Spleen (tissue), 11 donors: ENCODE data around the gene TMEM255B. TPM values are rescaled to one million over a fixed set of nuclear protein-coding genes. Genes with fewer than 3 reads are reported as not detected.

Source experiments
- DNase-seq: peaks from one replicate; pipeline ENCODE4 v3.0.0-alpha.2; 2020
- H3K27ac ChIP-seq, 8 donors: fragments of 200-600 bp; sonication (generic) in 7 of 8; 1 replicate in 4 of 8; 2 replicates in 4 of 8; pipeline versions ENCODE4 v1.5.0 to v1.8.0; 2016 to 2021; ENCODE audit warnings: inconsistent platforms in 4 of 8, mild to moderate bottlenecking in 4 of 8, moderate library complexity in 1 of 8
- H3K27me3 ChIP-seq, 7 donors: fragments of 200-600 bp; sonication (generic) in 6 of 7; replicated peaks in 1 of 7; 1 replicate in 4 of 7; 2 replicates in 3 of 7; pipeline versions ENCODE4 v1.5.0 to v1.8.0; 2016 to 2021; ENCODE audit warnings: inconsistent platforms in 3 of 7, mild to moderate bottlenecking in 1 of 7
- H3K36me3 ChIP-seq, 6 donors: fragments of 200-600 bp; sonication (generic) in 5 of 6; 1 replicate in 4 of 6; 2 replicates in 2 of 6; pipeline versions ENCODE4 v1.5.0 to v1.8.0; 2016 to 2021; ENCODE audit warnings: inconsistent platforms in 2 of 6
- H3K4me1 ChIP-seq, 6 donors: fragments of 200-600 bp; sonication (generic) in 5 of 6; 1 replicate in 3 of 6; 2 replicates in 3 of 6; pipeline versions ENCODE4 v1.5.0 to v1.8.0; 2016 to 2021; ENCODE audit warnings: inconsistent platforms in 3 of 6
- H3K4me3 ChIP-seq, 8 donors: fragments of 200-600 bp; sonication (generic) in 7 of 8; 1 replicate in 4 of 8; 2 replicates in 4 of 8; pipeline versions ENCODE4 v1.5.0 to v1.8.0; 2016 to 2021; ENCODE audit warnings: inconsistent platforms in 4 of 8, mild to moderate bottlenecking in 4 of 8, moderate library complexity in 2 of 8
- H3K9me3 ChIP-seq, 8 donors: fragments of 200-600 bp; sonication (generic) in 7 of 8; 1 replicate in 4 of 8; 2 replicates in 4 of 8; pipeline versions ENCODE4 v1.5.0 to v1.8.0; 2016 to 2021; ENCODE audit warnings: inconsistent platforms in 4 of 8
- CTCF ChIP-seq, 11 experiments: fragments of 200-600 bp in 7 of 11; fragments of 450-650 bp in 4 of 11; sonication (generic) in 4 of 11; IDR thresholded peaks in 8 of 11; conservative IDR thresholded peaks in 3 of 11; 1 replicate in 7 of 11; 2 replicates in 4 of 11; pipeline versions ENCODE4 v1.4.0 to v1.8.0; 2016 to 2021; ENCODE audit warnings: antibody characterized with exemption in 11 of 11, inconsistent platforms in 4 of 11, mild to moderate bottlenecking in 1 of 11
- POLR2A ChIP-seq, 3 donors: fragments of 450-650 bp; IDR thresholded peaks; one replicate each; pipeline ENCODE4 v1.5.1; 2017; ENCODE audit warnings: antibody characterized with exemption in 3 of 3, mild to moderate bottlenecking in 1 of 3
- POLR2AphosphoS5 ChIP-seq, 3 donors: sonication (generic); formaldehyde crosslinking; IDR thresholded peaks; one replicate each; pipeline ENCODE4 v1.5.1; 2017; ENCODE audit warnings: antibody characterized with exemption in 3 of 3
- WGBS, 5 donors: extraction: QIAGEN DNeasy Blood & Tissue Kit in 3 of 5; methylation state at CpG; one replicate each; pipeline versions ENCODE4 v1.1.5 to v1.1.7; 2013 to 2018; 5-methylcytosine and 5-hydroxymethylcytosine counted together
- intact Hi-C: fragments of 100-400 bp; cut with DNase I; formaldehyde crosslinking; loops from one replicate; pipeline ENCODE4 v1.15.0; 2023; ENCODE audit warnings: low total_unique reads
- polyA plus RNA-seq, 3 donors: library from polyadenylated mRNA; stranded (reverse); fragments of 200-250 nt; gene quantifications; one replicate each; pipeline ENCODE4 v1.2.1, GENCODE V29; 2013
- total RNA-seq, 7 donors: library from RNA; depleted of rRNA in 3 of 7; stranded (reverse); fragments of >200 nt in 3 of 7; fragmentation: NEBNext Ultra II Directional in 4 of 7; extraction: Animal tissue kit (Norgen Biotek cat#: 25700) in 4 of 7; gene quantifications; one replicate each; pipeline versions ENCODE4 v1.1.0 to v1.2.1, GENCODE V29; 2016 to 2021
- donor health status: healthy with polysubstance abuse.
- donor health status: DM: no; HTN: no; CAD: no; lungs with moderate emphysema.
- donor health status: DM: no; HTN: no; CAD: no.
- donor health status: Bipolar disorder and iron deficiency.
- donor health status: healthy.
- donor health status: DM: no; HTN: no; CAD: no.
- donor health status: DM: yes; HTN: yes; CAD: no.

Gene TMEM255B
- total and polyA plus RNA-seq, 10 donors: 5.7 to 26.9 (median 12.3) TPM

- TF ChIP-seq POLR2A (IDR thresholded peaks at IDR 0.05) (no peak), POLR2AphosphoS5 (IDR thresholded peaks at IDR 0.05) (peak in 1 of 3 donors; percentile 14)
- DNase-seq: peak; percentile 58
- Histone ChIP-seq H3K27me3 (peaks cover 0 to 40% (median 0%) of the 10 kb centered on the region in 7 donors), H3K4me1 (no peaks in the 10 kb centered on the region), H3K9me3 (peaks cover 0 to 7% (median 0%) of the 10 kb centered on the region in 8 donors), H3K27ac (no peak overlapping the region), H3K4me3 (no peak overlapping the region), H3K36me3 (no peaks in the 10 kb centered on the region)
- intact Hi-C loops: no loop called here
- whole genome bisulfite sequencing, 5 donors: 80 to 85% (median 83%) methylated on average over 33 to 35 of the region's 35 CpGs
Measured at GRCh38 chr13:113776231-113777125, 17.5 kb downstream of the TMEM255B start.

- no peak overlapping the region for H3K27ac ChIP-seq
- no peak overlapping the region for H3K4me3 ChIP-seq
- intact Hi-C loops: no loop called here
- no peaks in the 10 kb centered on the region for H3K4me1 ChIP-seq
- no peak for TF ChIP-seq POLR2AphosphoS5 (IDR thresholded peaks at IDR 0.05)
- TF ChIP-seq POLR2A (IDR thresholded peaks at IDR 0.05): no peak
- no peak for TF ChIP-seq CTCF (IDR thresholded peaks at IDR 0.05 in 8 of 11, conservative IDR thresholded peaks at IDR 0.05 in 3 of 11)
- peak; percentile 51 for DNase-seq
- 43 to 55% (median 44%) methylated on average over 21 to 29 of the region's 29 CpGs for WGBS, 5 donors
- peaks cover 0 to 1% (median 0%) of the 10 kb centered on the region in 8 donors for H3K9me3 ChIP-seq
- H3K27me3 ChIP-seq: peaks cover 0 to 40% (median 0%) of the 10 kb centered on the region in 7 donors
- no peaks in the 10 kb centered on the region for H3K36me3 ChIP-seq
Measured at GRCh38 chr13:113777311-113778260, 18.6 kb downstream of the TMEM255B start.

GRCh38 chr13:113781571-113781970 is 22.5 kb downstream of the TMEM255B start:
- H3K4me1 ChIP-seq: no peaks in the 10 kb centered on the region
- no peak overlapping the region for H3K27ac ChIP-seq
- no peaks in the 10 kb centered on the region for H3K36me3 ChIP-seq
- no peak for DNase-seq
- intact Hi-C loops: no loop called here
- peaks cover 0 to 26% (median 0%) of the 10 kb centered on the region in 7 donors for H3K27me3 ChIP-seq
- H3K4me3 ChIP-seq: no peak overlapping the region
- WGBS, 5 donors: 87 to 95% (median 88%) methylated on average over 2 of the region's 2 CpGs
- no peaks in the 10 kb centered on the region for H3K9me3 ChIP-seq
- TF ChIP-seq CTCF (IDR thresholded peaks at IDR 0.05 in 8 of 11, conservative IDR thresholded peaks at IDR 0.05 in 3 of 11) (no peak), POLR2A (IDR thresholded peaks at IDR 0.05) (no peak), POLR2AphosphoS5 (IDR thresholded peaks at IDR 0.05) (no peak)

- Histone ChIP-seq H3K4me3 (no peak overlapping the region), H3K27me3 (peaks cover 0 to 17% (median 0%) of the 10 kb centered on the region in 7 donors), H3K4me1 (no peaks in the 10 kb centered on the region), H3K36me3 (no peaks in the 10 kb centered on the region), H3K9me3 (no peaks in the 10 kb centered on the region), H3K27ac (no peak overlapping the region)
- intact Hi-C loops: no loop called here
- TF ChIP-seq POLR2AphosphoS5 (IDR thresholded peaks at IDR 0.05) (no peak), CTCF (IDR thresholded peaks at IDR 0.05 in 8 of 11, conservative IDR thresholded peaks at IDR 0.05 in 3 of 11) (no peak), POLR2A (IDR thresholded peaks at IDR 0.05) (no peak)
- WGBS, 5 donors: 74 to 85% (median 79%) methylated on average over 12 to 14 of the region's 14 CpGs
- DNase-seq: peak; percentile 18
Measured at GRCh38 chr13:113782472-113782871, 23.4 kb downstream of the TMEM255B start.
